ENCODE measurements around the gene MYLK2.

GRCh38 chr20:31869673-31869941 is 50.5 kb downstream of the MYLK2 start:
- TF ChIP-seq POLR2AphosphoS5 (IDR thresholded peaks at IDR 0.05; ENCODE audit: low read depth, low read length) (no peak), SIN3A (IDR thresholded peaks at IDR 0.05; ENCODE audit: borderline replicate concordance, insufficient read depth, low read length) (no peak), TAF1 (IDR thresholded peaks at IDR 0.05; ENCODE audit: borderline replicate concordance, insufficient read depth, low read length) (no peak)
